Left ventricle myocardium inferior (tissue), 1 donor: ENCODE measurements around the gene RAD9A. TPM values are rescaled to one million over a fixed set of nuclear protein-coding genes. Genes with fewer than 3 reads are reported as not detected.
A peak's percentile ranks its signal among the peaks of the same experiment; 100 is the strongest.

ENCODE experiments used
- DNase-seq: peaks from one replicate; pipeline ENCODE4 v3.0.0-alpha.2; 2020
- H3K27ac ChIP-seq: fragments of 200-600 bp; replicated peaks from 2 replicates; pipeline ENCODE4 v1.8.0; 2021
- H3K27me3 ChIP-seq: fragments of 200-600 bp; 2 replicates; pipeline ENCODE4 v1.8.0; 2021; ENCODE audit warnings: low read depth
- H3K36me3 ChIP-seq: fragments of 200-600 bp; 2 replicates; pipeline ENCODE4 v1.8.0; 2021
- H3K4me1 ChIP-seq: fragments of 200-600 bp; 2 replicates; pipeline ENCODE4 v1.8.0; 2021
- H3K4me3 ChIP-seq: fragments of 200-600 bp; 2 replicates; pipeline ENCODE4 v1.8.0; 2021; ENCODE audit warnings: mild to moderate bottlenecking, moderate library complexity
- H3K9me3 ChIP-seq: fragments of 200-600 bp; replicated peaks from 2 replicates; pipeline ENCODE4 v1.8.0; 2021
- CTCF ChIP-seq: fragments of 200-600 bp; IDR thresholded peaks from 2 replicates; pipeline ENCODE4 v1.8.0; 2021; ENCODE audit warnings: antibody characterized with exemption, mild to moderate bottlenecking, borderline replicate concordance
- intact Hi-C: fragments of 100-400 bp; cut with micrococcal nuclease; formaldehyde crosslinking; loops from one replicate; pipeline ENCODE4 v1.11.0; 2022
- total RNA-seq: library from RNA; stranded (reverse); fragmentation: NEBNext Ultra II Directional; extraction: Animal tissue kit (Norgen Biotek cat#: 25700); gene quantifications from one replicate; pipeline ENCODE4 v1.2.1, GENCODE V29; 2021
- donor health status: DM: no; HTN: yes; CAD: no; lungs with severe emphysema.

The RAD9A gene
- total RNA-seq, 1 donor from 2014 or later = 7.0 TPM

- Histone ChIP-seq H3K27ac (peak overlapping the region; percentile 38), H3K9me3 (no peaks in the 10 kb centered on the region), H3K36me3 (peaks cover 70% of the 10 kb centered on the region), H3K4me3 (no peak overlapping the region), H3K27me3 (no peaks in the 10 kb centered on the region), H3K4me1 (peaks cover 45% of the 10 kb centered on the region)
- intact Hi-C loops = no loop called here
- TF ChIP-seq CTCF = no peak
- no peak for DNase-seq
Measured at GRCh38 chr11:67436459-67437081, 44.8 kb downstream of the RAD9A start.

GRCh38 chr11:67437082-67437808 lies 45.5 kb downstream of the RAD9A start, which contains the start of gene PTPRCAP:
TSS of gene PTPRCAP (minus strand) at chr11:67437682. CDS start at chr11:67437619, 63 bp downstream.
- peak within 1 kb of the TSS; percentile 38 for H3K27ac ChIP-seq
- H3K4me3 ChIP-seq = no peak within 1 kb of the TSS
- no peaks in the 10 kb centered on the region for H3K27me3 ChIP-seq
- intact Hi-C loops = no loop called here
- TF ChIP-seq CTCF = no peak
- H3K9me3 ChIP-seq = no peaks in the 10 kb centered on the region
- H3K36me3 ChIP-seq = peaks cover 67% of the 10 kb centered on the region
- H3K4me1 ChIP-seq = peaks cover 52% of the 10 kb centered on the region
- DNase-seq = no peak

- no peaks in the 10 kb centered on the region for H3K27me3 ChIP-seq
- H3K4me1 ChIP-seq = peaks cover 57% of the 10 kb centered on the region
- H3K4me3 ChIP-seq = no peak overlapping the region
- peaks cover 62% of the 10 kb centered on the region for H3K36me3 ChIP-seq
- no peaks in the 10 kb centered on the region for H3K9me3 ChIP-seq
- peak overlapping the region; percentile 38 for H3K27ac ChIP-seq
- no peak for DNase-seq
- intact Hi-C loops = no loop called here
- TF ChIP-seq CTCF = no peak
Measured at GRCh38 chr11:67437809-67438157, 46.0 kb downstream of the RAD9A start.

- no peaks in the 10 kb centered on the region for H3K27me3 ChIP-seq
- H3K36me3 ChIP-seq = peaks cover 56% of the 10 kb centered on the region
- DNase-seq = no peak
- intact Hi-C loops = no loop called here
- no peak overlapping the region for H3K4me3 ChIP-seq
- no peak overlapping the region for H3K27ac ChIP-seq
- no peaks in the 10 kb centered on the region for H3K9me3 ChIP-seq
- no peak for TF ChIP-seq CTCF
- H3K4me1 ChIP-seq = peaks cover 62% of the 10 kb centered on the region
Measured at GRCh38 chr11:67438158-67438902, 46.5 kb downstream of the RAD9A start.

- Histone ChIP-seq H3K4me3 (no peak overlapping the region), H3K4me1 (peaks cover 71% of the 10 kb centered on the region), H3K36me3 (peaks cover 44% of the 10 kb centered on the region), H3K9me3 (no peaks in the 10 kb centered on the region), H3K27ac (peak overlapping the region; percentile 57), H3K27me3 (no peaks in the 10 kb centered on the region)
- intact Hi-C loops = no loop called here
- TF ChIP-seq CTCF = no peak
- DNase-seq = no peak
Measured at GRCh38 chr11:67439321-67440228, 47.8 kb downstream of the RAD9A start.
